ENCODE data around the gene TMOD1.
"Not testable (repeated sequence)": the region's sequence is repeated elsewhere in the genome, so short reads cannot be mapped to it uniquely, and the experiment has no call there.

Gene TMOD1

DNA sequence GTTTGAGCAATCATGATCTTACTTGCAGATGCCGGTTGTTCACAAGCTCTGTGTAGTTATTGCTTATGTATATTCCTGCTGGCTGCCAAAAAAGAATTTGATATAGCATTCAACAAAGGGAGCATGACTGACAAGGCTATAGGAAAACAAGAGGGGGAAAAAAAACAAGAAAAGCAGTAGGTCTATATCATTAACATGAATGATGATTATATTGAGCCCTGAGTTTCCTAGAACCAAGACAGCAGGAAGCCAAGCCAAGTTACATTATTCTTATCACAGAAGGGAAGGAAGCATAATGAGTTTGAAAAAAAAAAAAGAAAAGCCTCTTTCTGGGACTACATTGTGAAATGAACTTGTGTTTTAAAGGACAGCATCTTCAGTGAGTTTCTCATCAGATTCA is 90.7 kb downstream of the TMOD1 start:
- DNase-seq (ENCODE audit: low read depth in 2 of 3, low spot score in 1 of 3) = no peak

DNA sequence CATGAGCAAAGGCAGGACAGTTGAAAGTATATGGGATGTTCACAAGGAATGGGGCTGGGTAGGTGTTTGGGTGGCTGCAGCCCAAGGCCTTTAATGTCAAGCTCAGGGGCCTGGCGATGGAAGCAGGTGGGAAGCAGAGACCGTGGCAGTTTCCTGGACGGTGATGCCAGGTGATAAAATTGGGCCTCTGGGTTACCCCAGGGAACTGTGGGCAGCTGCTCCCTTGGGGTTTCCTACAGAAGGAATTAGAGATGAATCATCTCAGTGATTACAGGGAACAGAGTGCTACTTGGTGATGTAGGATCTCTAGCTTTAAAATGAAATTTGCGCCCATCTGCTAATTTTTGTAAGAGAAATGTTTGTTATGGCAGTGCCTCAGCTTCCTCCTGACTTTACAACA is 92.5 kb downstream of the TMOD1 start:
- no peak for DNase-seq (ENCODE audit: low read depth in 2 of 3, low spot score in 1 of 3)

DNA sequence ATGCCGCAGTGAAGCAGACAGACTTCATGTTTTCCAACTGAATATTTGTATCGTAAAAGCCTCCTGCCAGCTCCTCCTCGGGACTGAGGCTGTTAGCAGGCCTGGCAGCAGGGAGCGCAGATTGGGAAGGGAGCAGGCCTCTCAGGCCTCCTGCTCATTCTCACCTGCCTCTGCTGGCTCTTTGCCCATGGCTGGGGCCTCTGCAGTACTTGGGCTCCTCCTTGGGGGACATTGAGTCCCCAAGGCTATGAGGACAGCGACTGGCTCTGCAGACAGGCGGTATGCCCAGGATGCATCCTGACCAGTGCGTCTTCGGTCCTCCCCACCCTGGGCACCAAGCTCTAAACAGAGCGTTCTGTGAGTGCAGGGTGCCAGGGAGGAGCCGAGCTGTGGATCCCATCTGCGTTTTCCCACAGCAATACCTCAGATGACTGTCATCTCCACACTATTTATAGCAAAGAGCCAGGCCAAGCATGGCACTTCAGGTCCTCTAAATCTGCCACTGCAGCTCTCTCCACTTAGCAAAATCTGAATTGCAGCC is 93.0 kb downstream of the TMOD1 start:
- no peak for DNase-seq (ENCODE audit: low read depth in 2 of 3, low spot score in 1 of 3)

DNA sequence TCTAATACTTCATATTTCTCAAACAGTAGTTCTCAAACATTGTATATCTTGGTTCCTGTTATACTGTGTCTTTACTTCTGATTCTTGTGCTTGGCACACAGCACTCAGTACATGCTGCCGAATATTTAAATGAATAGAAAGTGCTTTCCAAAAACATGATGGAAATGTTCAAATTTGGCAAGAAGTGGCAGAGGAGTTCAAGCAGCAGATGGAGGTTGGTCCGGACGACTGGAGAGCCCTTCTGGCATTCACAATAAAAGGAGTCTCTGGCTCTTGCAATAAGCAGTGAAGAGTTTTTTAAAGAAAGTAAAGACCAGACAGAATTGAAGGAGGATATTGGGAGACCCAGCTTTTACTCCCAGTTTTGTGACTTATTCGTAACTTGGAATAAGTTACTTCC is 95.4 kb downstream of the TMOD1 start:
- no peak for DNase-seq (ENCODE audit: low read depth in 2 of 3, low spot score in 1 of 3)

DNA sequence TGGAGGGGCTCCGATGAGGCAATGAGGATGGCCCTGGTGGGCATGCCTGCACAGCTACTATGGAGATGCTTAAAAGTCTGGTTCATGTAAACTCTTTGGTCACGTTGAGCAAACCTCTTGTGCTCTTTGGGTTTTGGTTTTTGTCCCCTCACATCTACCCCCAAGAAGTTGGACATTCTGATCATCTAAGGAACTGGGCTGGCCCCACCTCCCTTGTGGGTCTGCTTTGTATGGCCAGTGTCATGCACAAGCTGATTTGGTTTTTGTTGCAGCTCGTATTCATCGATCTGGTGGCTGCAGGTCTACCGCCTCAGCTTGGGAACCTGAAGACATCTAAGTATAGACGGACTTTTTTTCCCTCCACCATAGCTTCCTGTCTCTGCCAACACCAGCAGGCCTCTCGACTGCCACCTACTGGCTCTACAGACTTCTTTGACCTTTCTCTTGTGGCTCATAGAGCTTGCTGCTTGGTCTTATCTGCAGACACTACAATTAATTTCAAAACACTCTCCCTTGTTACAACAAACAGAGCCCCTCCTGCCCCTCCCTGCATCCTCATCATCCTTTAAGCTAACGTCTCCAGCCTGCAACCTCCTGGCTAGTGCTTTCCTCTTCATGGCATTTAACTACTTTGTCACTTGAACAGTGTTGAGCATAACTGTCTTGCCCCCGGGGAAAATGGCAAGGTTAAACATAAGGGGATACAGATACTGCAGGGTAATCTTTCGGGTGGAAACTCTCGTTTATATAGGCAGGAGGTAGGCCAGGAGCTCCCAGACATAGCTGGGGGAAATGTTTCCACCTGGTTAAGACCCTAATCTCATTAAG is 97.2 kb downstream of the TMOD1 start:
- DNase-seq (ENCODE audit: low read depth in 2 of 3, low spot score in 1 of 3) = peak; percentile 44 to 76 (median 57)

DNA sequence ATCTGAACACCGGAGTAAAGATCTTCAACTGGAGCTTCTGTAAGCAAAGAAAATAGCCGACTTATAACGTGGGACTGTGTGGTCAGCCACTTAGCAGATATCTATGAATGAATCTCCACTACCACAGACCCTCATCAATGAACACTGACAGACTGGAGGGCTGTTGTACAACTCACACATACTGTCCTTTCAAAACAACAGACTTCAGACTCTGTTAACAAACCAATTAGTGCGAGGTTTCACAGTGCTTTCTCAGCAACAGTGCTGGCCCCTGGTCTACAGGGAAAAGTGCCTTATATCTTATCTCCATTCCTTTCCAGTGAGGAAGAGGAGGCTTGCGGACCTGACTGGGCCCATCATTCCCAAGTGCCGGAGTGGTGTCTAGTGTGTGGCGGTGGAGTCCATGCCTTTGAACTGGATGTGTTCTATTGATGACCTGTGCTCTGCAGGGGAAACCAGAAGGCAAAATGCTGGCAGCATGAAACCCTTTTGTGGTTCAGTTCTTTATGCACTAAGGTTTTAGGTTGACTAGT is 97.9 kb downstream of the TMOD1 start:
- DNase-seq (ENCODE audit: low read depth in 2 of 3, low spot score in 1 of 3) = no peak

DNA sequence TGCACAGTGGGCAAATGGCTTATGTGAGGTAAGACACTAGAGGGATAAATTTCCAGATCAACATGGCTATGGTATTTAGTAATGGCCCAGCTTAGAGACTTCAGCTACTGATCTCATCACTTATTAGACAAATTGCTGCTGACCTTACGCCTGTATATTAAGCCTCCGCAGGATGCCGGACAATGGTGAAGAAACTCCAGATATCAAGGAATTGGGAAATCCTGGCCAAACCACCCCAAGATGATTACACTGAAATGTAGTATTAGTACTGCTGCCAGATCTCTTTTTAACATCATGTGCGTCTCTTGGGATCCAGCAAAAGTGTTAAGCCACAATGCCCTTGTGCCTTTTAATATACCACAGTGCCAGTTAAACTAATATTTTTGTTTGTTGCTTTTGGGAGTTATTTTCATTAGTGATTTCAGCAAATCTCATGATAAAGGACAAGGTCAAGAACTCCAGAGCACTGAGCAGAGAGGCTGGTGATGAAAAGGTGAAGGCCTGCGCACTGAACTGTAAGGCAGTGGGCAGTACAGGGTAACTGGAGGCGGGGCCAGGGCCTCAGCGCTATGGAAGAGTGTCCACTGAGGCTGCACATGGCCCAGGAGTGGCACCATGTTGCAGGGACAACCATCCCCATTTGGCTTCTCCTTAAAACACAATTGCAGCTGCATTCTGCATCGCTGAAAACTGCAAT is 99.2 kb downstream of the TMOD1 start:
- no peak for DNase-seq (ENCODE audit: low read depth in 2 of 3, low spot score in 1 of 3)

DNA sequence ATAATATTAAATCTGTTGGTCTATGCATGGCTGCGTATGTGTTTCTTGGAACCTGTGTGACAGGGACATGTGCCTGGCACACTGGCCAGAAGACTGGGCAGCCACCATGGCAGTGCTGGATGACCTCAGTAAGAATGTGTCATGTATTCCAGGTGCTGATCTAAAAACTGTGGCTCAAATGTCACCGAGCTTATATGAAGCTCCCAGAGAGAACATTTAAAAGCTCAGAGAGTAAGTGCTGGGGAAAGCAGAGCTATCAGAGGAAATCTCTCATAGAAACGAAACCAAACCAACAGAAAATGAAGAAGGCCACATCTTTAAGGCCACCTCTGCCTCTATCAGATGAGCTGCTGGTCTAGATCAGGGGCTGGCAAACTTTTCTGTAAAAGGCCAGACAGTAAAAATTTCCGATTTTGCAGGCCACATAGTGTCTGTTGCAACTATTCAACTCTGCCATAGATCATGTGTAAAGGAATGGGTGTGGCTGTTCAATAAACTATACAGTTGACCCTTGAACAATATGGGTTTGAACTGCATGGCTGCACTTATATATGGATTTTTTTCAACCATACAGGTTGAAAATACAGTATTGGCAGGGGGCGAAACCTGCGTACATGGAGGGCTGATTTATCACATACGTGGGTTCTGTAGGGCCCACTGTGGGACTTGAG is 99.9 kb downstream of the TMOD1 start:
- no peak for DNase-seq (ENCODE audit: low read depth in 2 of 3, low spot score in 1 of 3)

DNA sequence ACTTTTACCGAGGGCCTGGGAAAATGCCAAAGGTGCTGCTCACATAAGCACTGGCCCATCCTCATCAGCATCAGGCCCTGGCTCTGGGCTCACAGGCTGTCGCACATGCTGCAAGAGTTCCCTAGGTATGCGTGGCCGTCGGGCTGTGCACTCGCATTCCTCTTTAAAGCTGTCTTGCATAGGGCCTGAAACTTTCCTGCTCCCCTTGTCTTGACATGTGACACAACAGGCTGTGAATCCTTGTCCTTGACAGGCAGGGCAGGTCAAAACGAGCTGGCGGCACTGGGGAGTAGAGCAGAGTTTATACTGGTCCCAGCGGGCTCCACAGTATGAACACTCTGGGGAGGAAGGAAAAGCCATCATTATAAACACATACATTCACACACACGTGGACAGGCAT is 101.0 kb downstream of the TMOD1 start:
- no peak for DNase-seq (ENCODE audit: low read depth in 2 of 3, low spot score in 1 of 3)

DNA sequence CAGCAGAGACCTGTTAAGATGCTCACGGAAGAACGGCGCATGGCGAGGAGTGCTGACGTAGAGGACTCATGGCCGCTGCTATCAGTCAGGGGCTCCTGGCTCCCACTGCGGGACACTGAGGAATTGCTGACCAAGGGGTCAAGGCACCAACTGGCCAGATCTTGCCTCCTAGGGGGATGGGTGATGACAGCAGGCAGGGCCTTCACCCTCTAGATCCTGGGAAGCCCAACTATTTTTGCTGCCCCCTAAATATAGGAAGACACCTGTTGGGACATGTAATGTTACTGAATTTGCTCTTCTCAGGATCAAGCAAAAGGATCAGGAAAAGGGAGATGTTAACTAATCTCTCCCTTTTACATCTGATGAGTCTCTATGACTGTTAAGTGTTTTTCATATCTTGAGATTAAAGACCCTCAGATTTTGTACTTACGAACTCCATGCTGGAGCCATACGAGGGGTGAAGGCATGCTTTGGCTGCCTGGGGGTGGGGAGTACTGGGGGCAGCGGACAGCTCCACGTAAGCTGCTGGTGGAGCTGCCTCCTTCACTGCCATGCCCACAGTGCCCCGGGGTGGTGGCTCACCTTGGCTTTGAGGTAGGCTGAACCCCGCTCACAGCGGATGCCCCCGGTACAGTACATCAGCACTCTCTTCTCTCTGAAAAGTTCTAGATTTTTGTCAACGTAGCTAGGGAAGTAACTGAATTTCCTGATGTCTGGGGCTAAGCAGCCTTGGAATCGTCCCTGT is 103.6 kb downstream of the TMOD1 start:
- DNase-seq (ENCODE audit: low read depth in 2 of 3, low spot score in 1 of 3) = no peak

DNA sequence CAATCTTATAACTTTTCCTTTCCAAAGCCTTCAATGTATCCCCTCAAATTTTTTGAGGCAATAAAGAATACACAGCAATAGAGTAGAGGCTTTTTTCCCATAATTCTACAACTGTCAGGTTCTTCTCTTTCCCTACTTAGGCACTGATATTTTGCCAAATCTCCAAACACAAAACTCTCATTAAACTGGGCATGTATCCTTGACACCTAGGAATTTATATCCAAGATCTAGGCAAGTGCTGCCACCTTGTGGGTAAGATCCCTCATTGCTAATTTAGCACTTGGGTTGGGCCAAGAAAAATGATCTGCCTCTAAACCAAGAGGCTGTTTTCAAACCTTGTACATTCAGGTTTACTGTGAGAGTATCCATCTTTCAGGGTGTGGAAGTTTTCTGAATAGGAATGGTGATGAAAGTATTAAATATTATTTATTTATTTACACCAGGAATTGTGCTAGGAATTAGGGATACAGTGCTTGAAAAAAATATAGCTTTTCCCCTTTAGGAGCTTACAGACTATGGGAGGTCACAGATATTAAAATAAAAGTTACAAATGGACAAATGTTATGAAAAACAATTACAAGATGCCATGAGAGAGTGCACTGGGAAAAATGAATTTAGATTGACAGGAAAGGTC is 114.1 kb downstream of the TMOD1 start:
- DNase-seq (ENCODE audit: low read depth in 2 of 3, low spot score in 1 of 3) = peak; percentile 20 to 57 (median 41)

DNA sequence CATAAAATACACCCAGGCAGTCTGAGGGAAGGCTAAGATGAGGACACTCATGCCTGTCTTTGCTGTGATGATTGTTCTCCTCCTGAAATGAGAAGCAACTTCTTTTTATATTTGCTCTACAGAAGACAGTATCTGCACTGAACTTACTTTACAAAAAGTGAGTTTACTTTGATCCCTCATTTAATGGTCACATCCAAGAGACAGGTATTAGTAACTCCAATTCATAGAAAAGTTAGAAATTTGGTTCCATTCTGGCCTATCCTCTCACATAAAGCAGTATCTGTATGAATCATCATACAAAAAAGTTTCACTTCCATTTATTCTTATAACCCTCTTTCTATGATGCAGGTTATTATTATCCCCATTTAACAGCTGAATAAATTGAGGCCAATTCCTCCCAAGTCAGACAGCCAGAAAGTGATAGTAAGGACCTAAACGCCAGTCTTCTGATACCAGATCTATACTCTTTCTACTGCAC is 116.5 kb downstream of the TMOD1 start:
- DNase-seq (ENCODE audit: low read depth in 2 of 3, low spot score in 1 of 3) = no peak

DNA sequence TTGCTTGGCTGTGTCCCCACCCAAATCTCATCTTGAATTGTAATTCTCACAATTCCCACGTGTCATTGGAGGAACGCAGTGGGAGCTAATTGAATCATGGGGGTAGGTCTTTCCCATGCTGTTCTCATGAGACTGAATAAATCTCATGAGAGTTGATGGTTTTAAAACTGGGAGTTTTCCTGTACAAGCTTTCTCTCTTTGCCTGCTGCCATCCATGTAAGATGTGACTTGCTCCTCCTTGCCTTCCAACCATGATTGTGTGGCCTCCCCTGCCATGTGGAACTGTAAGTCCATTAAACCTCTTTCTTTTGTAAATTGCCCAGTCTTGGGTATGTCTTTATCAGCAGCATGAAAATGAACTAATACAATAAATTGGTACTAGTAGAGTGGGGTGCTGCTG is 118.6 kb downstream of the TMOD1 start:
- DNase-seq (ENCODE audit: low read depth in 2 of 3, low spot score in 1 of 3) = not testable (repeated sequence)

DNA sequence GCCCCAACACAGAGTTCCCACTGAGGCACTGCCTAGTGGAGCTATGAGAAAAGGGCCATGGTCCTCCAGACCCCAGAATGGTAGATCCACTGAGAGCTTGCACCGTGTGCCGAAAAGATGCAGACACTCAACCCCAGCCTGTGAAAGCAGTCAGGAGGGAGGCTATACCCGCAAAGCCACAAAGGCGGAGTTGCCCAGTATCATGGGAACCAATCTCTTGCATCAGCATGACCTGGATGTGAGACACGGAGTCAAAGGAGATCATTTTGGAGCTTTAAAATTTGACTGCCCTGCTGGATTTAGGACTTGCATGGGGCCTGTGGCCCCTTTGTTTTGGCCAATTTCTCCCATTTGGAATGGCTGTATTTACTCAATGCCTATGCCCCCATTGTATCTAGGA is 121.0 kb downstream of the TMOD1 start:
- DNase-seq (ENCODE audit: low read depth in 2 of 3, low spot score in 1 of 3) = not testable (repeated sequence)

DNA sequence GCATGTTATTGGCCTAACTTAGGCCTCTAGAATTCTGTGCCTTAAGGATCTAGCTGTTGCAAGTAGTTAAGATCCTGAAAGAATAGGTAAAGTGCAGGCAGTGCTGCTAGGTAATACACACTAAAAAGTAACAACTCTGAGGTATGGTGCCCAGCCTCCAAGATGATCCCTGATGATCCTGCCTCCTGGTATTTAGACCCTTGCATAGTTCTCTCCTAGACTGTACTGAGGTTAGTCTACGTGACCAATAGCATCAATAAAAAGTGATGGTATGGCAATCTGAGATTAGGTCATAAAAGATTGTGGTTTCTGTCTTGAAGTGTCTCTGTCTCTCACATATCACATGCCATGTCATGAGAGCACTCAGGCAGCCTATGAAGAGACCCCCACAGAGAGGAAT is 122.5 kb downstream of the TMOD1 start:
- DNase-seq (ENCODE audit: low read depth in 2 of 3, low spot score in 1 of 3) = no peak

DNA sequence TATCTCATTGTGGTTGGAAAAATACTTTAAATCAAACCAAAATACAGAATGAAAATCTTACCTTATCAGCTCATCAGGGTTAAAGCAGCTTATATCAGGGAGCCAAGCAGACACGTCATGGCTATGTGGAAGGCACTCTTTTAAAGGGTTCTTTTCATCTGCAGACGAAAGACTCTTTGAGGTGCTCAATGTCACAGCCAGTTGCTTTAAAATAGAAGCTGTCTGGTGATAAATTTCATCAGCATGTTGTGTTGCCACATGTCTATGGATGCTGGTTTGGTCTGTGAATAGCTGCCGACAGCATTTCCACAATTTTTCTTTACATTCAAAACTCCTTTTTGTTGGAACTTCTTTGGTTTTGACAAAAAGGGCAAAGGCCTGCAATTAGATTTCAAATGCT is 124.2 kb downstream of the TMOD1 start:
- DNase-seq (ENCODE audit: low read depth in 2 of 3, low spot score in 1 of 3) = no peak

DNA sequence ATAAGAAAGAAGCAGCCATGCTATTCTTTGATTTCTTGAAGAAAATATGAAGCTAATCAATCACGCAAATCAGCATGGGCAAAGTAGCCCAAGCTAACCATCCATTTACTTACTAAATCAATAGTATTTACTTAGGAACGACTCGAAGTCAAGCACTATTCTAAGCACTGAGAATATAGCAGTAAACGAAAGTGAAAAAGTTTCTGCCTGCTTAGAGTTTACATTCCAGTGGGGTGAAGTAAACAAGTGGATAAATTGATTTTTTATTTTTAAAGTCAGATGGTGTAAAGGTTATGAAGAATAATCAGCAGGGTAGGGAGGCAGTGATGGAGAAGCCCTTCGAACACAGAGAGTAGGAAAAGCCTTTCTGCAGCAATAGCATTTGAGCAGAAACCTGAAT is 126.2 kb downstream of the TMOD1 start:
- DNase-seq (ENCODE audit: low read depth in 2 of 3, low spot score in 1 of 3) = no peak

DNA sequence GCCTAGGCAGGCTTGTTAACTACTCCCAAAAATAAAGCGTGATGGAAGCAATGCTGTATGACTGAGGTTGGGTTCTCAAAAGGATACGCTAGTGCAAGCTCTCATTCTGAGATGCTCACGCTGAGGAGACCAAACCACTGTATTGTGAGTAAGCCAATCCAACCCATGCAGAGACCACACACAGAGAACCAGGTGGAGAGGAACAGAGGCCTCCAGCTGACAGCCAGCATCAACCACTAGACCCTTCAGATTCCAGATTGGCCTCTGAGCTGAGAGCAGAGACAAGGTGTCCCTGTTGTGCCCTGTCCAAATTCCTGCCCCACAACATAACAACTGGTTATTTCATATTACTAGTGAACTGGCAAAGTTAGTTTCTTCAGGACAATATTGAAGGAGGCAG is 127.2 kb downstream of the TMOD1 start:
- no peak for DNase-seq (ENCODE audit: low read depth in 2 of 3, low spot score in 1 of 3)

DNA sequence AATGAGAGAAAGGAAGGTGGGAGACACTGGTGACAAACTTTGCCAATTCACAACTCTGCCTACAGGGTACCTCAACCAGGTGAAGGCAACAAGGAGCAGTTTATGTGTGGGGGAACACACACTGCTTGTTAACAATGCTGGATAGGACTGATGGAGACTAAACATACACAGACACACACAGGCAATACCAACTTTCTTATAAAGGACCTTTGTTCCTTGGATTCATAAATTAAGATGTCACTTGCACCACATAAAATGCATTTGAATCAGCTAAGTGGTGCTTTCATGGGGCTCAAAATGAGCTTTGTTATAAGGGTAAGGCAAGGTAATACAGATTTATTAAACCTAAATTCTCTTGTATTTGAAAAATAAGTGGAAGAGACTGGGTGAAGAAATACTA is 127.7 kb downstream of the TMOD1 start:
- no peak for DNase-seq (ENCODE audit: low read depth in 2 of 3, low spot score in 1 of 3)

DNA sequence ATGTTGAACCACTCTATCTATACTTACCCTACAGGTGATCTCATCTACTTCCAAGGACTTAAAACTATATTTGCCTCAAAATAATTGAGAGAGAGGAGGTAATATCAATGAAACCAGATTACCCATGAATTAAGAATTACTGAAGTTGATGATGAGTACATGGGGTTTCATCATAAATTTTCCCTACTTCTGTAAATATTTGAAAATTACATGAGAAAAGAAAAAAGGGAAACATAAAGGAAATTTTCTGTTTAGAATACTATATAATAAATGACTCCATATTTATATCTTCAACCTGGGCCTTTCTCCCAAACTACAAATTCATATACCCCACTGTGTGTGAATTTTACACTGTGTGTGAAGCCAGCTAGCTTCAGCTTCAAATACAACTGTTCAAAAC is 129.1 kb downstream of the TMOD1 start:
- no peak for DNase-seq (ENCODE audit: low read depth in 2 of 3, low spot score in 1 of 3)

All from stimulated activated CD4-positive, alpha-beta T cell treated with anti-CD3 and anti-CD28 coated beads, Interleukin-12 subunit alpha, Interleukin-12 subunit beta, amount 100 ng/mL, for 48 hours (primary cell).